Purkinje cell (primary cell): ENCODE measurements around the gene CDC20B. TPM values are rescaled to one million over a fixed set of nuclear protein-coding genes. Genes with fewer than 3 reads are reported as not detected.

Experiments used
- polyA plus RNA-seq: library from polyadenylated mRNA; unstranded; fragments of >200 nt; fragmentation: Nextera tagmentation; gene quantifications from 2 replicates; pipeline ENCODE4 v1.2.1, GENCODE V29; 2014

CDC20B gene
- 0.21 TPM in 1 of 2 replicates, not detected in the other for polyA plus RNA-seq

DNA sequence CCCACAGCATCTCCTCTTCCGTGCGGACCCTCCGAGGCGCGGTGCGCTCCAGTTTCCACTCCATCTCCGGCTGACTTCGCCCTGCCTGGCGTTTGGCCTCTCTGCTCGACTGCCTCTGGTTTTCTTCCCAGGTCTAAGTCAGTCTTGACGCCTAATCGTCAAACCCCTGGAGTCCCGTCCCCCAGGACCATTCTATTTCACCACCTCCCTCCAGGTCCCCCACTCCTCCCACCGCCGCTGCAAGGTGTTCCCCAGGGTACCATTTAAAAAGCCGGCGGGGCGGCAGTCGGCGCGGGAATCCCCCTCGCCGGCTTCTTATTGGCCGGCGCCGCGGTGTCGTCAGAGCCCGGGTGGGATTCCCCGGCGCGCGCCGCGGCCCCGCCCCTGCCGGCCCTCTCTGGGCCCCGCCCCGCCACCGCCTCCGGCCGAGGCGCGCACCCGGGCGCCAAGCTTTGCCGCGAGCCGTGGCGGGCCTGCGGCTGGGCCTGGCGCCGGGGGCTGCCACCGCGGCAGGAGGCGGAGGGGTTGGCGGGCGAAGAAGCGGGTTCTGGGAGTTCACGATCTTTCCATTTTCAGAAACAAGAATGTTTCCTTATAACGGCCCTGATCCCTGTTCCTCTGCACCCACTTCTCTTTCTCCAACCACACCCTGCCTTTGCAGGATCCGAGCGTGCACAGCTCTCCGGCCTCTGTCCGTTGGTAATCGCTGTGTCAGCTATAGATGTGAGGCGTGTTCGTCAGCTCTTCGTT, at the start of gene CDC20B:
TSS of gene CDC20B (minus strand) at position 241 of the 750 bp plus-strand sequence. CDS start at position 64, 177 bp downstream.

GRCh38 chr5:55159763-55160492, 13.0 kb downstream of the CDC20B start, which contains the start of gene GPX8:
Gene GPX8 (plus strand): TSS chr5:55160171. CDS start chr5:55160193, 22 bp downstream.

DNA sequence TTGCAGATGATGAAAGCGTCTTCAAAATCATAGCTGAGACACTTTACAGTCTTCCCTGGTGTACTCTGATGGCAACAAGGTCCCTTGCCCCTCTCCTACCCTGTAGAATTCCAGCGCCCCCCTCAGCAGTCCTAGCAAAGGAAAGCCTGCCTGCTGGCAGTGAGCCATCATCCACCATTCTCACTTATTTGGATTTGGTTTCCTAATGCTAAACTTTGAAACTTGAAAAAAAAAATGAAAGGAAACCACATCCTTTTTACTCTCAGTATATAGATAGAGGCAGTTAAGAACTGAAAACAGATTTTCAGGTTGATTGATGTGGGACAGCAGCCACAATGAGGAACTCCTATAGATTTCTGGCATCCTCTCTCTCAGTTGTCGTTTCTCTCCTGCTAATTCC, 70.6 kb downstream of the CDC20B start, which contains the start of gene GZMA:
TSS of gene GZMA (plus strand) at position 299 of the 400 bp plus-strand sequence. CDS start at position 336, 37 bp downstream.

Other genes with a start within 250 kb of the CDC20B start
- gene ESM1, start 187.6 kb downstream of the CDC20B start, polyA plus RNA-seq: not detected in 2 replicates
- not detected in 2 replicates for gene GZMK, start 148.9 kb downstream of the CDC20B start, polyA plus RNA-seq
- gene GZMA, start 70.5 kb downstream of the CDC20B start, polyA plus RNA-seq: not detected in 2 replicates
- gene GPX8, start 13.0 kb downstream of the CDC20B start, polyA plus RNA-seq: 1.8 and 12.3 TPM in 2 replicates
- gene MCIDAS, start 54.1 kb upstream of the CDC20B start, polyA plus RNA-seq: not detected in 2 replicates
- gene CCNO, start 60.4 kb upstream of the CDC20B start, polyA plus RNA-seq: 1.1 and 3.0 TPM in 2 replicates
- gene DHX29, start 134.5 kb upstream of the CDC20B start, polyA plus RNA-seq: 32.1 and 57.0 TPM in 2 replicates
- gene MTREX, start 134.8 kb upstream of the CDC20B start, polyA plus RNA-seq: 41.0 and 53.4 TPM in 2 replicates